HG02610 (cell line): ENCODE results near the gene OR51T1.

Source experiments
- ATAC-seq: cut with Tn5 transposase; IDR thresholded peaks from one replicate; pipeline ENCODE4 v1.9.1; 2021; ENCODE audit warnings: mild to moderate bottlenecking, moderate library complexity; ENCODE audit not compliant: unreplicated experiment

The OR51T1 gene

DNA sequence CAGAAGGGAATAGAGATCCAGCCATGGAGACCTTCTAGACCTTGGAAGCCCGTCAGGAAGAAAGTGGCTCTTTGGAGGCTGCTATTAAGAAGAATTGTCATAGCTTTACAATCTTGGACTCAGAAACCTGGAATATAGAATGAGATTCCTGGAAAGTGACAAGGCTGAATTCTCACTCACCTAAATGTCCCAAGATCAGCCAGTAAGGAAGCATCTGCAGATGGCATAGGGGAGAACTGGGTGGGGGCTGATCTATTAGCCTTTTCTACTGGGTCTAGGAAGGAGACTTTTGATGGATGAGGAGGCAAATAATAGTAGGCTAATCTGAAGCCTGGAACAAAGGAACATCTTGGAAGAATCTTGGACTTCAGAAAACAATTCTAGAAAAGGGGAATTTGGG, 42.5 kb downstream of the OR51T1 start, which contains the start of gene OR51G1:
Gene OR51G1, minus strand, starts transcription at position 101 of the 400 bp plus-strand sequence. Its CDS starts 0 bp downstream, at position 101.
- ATAC-seq: no peak

GRCh38 chr11:4926608-4927007, 44.9 kb downstream of the OR51T1 start:
- no peak for ATAC-seq
